Endothelial cell of umbilical vein (primary cell): Measurements from ENCODE around the gene TNIK. TPM values are rescaled to one million over a fixed set of nuclear protein-coding genes. Genes with fewer than 3 reads are reported as not detected.

ENCODE experiments used
- BruUV-seq: library from RNA; stranded (reverse); fragments of 400-500 nt; replicated peaks from 2 replicates; lab custom pipeline; 2021; lab: Mats Ljungman, UMichigan
- CTCF ChIA-PET: fragments of 300-600, 350-600 bp; sonication (Branson Sonifier 250); formaldehyde crosslinking; loops from one replicate; lab custom pipeline; 2021; ENCODE audit warnings: antibody characterized with exemption, inconsistent platforms; lab: Charles Lee
- POLR2A ChIA-PET: fragments of 300-600, 350-600 bp; sonication (Branson Sonifier 250); formaldehyde crosslinking; loops from one replicate; lab custom pipeline; 2021; ENCODE audit warnings: antibody characterized with exemption, inconsistent platforms; lab: Charles Lee
- DNase-seq: peaks from one replicate; pipeline ENCODE4 v3.0.0-alpha.2; 2011; ENCODE audit warnings: low read depth, low spot score
- FAIRE-seq: peaks from 2 replicates; lab custom pipeline; 2011; peaks lifted over from hg19 to GRCh38; lab: Jason Lieb, UNC
- H2AFZ ChIP-seq: 2 replicates; pipeline ENCODE4 v1.6.0; 2012; ENCODE audit warnings: low read depth, low read length, control low read depth, inconsistent platforms
- H3K27ac ChIP-seq: 2 replicates; pipeline ENCODE4 v1.5.1; 2011; ENCODE audit warnings: low read depth, mild to moderate bottlenecking, control low read depth, low read length, moderate library complexity; ENCODE audit not compliant: insufficient read depth
- H3K27me3 ChIP-seq, 2 experiments: 2 replicates each; pipeline versions ENCODE4 v1.6.0 to v1.6.1; 2011; ENCODE audit warnings: low read length in 2 of 2, mixed read lengths in 1 of 2; ENCODE audit not compliant: control insufficient read depth in 2 of 2, insufficient read depth in 2 of 2
- H3K36me3 ChIP-seq, 2 experiments: 2 replicates in 1 of 2; 3 replicates in 1 of 2; pipeline ENCODE4 v1.5.1; 2011; ENCODE audit warnings: low read length in 2 of 2, mild to moderate bottlenecking in 1 of 2, moderate library complexity in 1 of 2; ENCODE audit not compliant: control insufficient read depth in 2 of 2, insufficient read depth in 2 of 2; ENCODE audit errors: extremely low read depth in 1 of 2
- H3K4me1 ChIP-seq: 3 replicates; pipeline ENCODE4 v1.5.1; 2011; ENCODE audit warnings: mild to moderate bottlenecking, low read length; ENCODE audit not compliant: control insufficient read depth, insufficient read depth; ENCODE audit errors: extremely low read depth
- H3K4me2 ChIP-seq: 2 replicates; pipeline ENCODE4 v1.6.1; 2011; ENCODE audit warnings: low read length, control low read depth, mixed read lengths; ENCODE audit not compliant: insufficient read depth
- H3K4me3 ChIP-seq, 3 experiments: fragments of 200-600 bp in 1 of 3; sonication (generic), shearing (Covaris generic) in 1 of 3; replicated peaks in 1 of 3; 2 replicates each; pipeline ENCODE4 v1.5.1; 2011 to 2016; ENCODE audit warnings: control low read depth in 3 of 3, low read length in 3 of 3, mild to moderate bottlenecking in 2 of 3, inconsistent platforms in 1 of 3, low read depth in 1 of 3, moderate library complexity in 1 of 3; ENCODE audit not compliant: insufficient read depth in 1 of 3
- H3K79me2 ChIP-seq: 2 replicates; pipeline ENCODE4 v1.6.0; 2012; ENCODE audit warnings: low read length, inconsistent platforms; ENCODE audit not compliant: control insufficient read depth, insufficient read depth
- H3K9ac ChIP-seq: replicated peaks from 2 replicates; pipeline ENCODE3; 2011; ENCODE audit warnings: low read length, control low read depth; ENCODE audit not compliant: insufficient read depth; ENCODE audit errors: extremely low read depth
- H3K9me1 ChIP-seq: replicated peaks from 3 replicates; pipeline ENCODE4 v1.6.0; 2011; ENCODE audit warnings: mild to moderate bottlenecking, low read length; ENCODE audit not compliant: control insufficient read depth, insufficient read depth; ENCODE audit errors: extremely low read depth
- H3K9me3 ChIP-seq: replicated peaks from 2 replicates; pipeline ENCODE4 v1.5.1; 2012; ENCODE audit warnings: low read length, inconsistent platforms; ENCODE audit not compliant: control insufficient read depth, insufficient read depth
- H4K20me1 ChIP-seq: replicated peaks from 2 replicates; pipeline ENCODE3; 2011; ENCODE audit warnings: mild to moderate bottlenecking, low read length; ENCODE audit not compliant: control insufficient read depth, insufficient read depth; ENCODE audit errors: extremely low read depth
- CTCF ChIP-seq, 2 donors: IDR thresholded peaks; 1 replicate in 1 of 2; 2 replicates in 1 of 2; pipeline ENCODE4 v1.5.1; 2011; ENCODE audit warnings: low read length in 2 of 2, mild to moderate bottlenecking in 2 of 2, moderate library complexity in 2 of 2, control low read depth in 1 of 2, inconsistent platforms in 1 of 2, low read depth in 1 of 2; ENCODE audit not compliant: insufficient read depth in 1 of 2; ENCODE audit errors: extremely low read depth in 1 of 2
- EZH2 ChIP-seq: IDR thresholded peaks from 2 replicates; pipeline ENCODE4 v1.6.1; 2012; ENCODE audit warnings: borderline replicate concordance, low read depth, mild to moderate bottlenecking, moderate library complexity, low read length, inconsistent platforms; ENCODE audit not compliant: severe bottlenecking
- FOS ChIP-seq: IDR thresholded peaks from 2 replicates; pipeline ENCODE4 v1.6.1; 2011; ENCODE audit warnings: mild to moderate bottlenecking, low read length, moderate library complexity, borderline replicate concordance; ENCODE audit not compliant: insufficient read depth
- GATA2 ChIP-seq: IDR thresholded peaks from 2 replicates; pipeline ENCODE4 v1.7.0; 2011; ENCODE audit warnings: low read depth, mild to moderate bottlenecking, moderate library complexity, mixed read lengths, low read length; ENCODE audit not compliant: insufficient read length, insufficient read depth
- JUN ChIP-seq: IDR thresholded peaks from 2 replicates; pipeline ENCODE4 v1.6.1; 2011; ENCODE audit warnings: borderline replicate concordance, low read depth; ENCODE audit not compliant: insufficient read length, insufficient read depth
- MAX ChIP-seq: IDR thresholded peaks from 2 replicates; pipeline ENCODE4 v1.6.1; 2011; ENCODE audit not compliant: insufficient read depth, insufficient read length
- MYC ChIP-seq: IDR thresholded peaks from one replicate; pipeline ENCODE4 v1.6.1; 2011; ENCODE audit warnings: mild to moderate bottlenecking, low read depth, low read length
- POLR2A ChIP-seq: IDR thresholded peaks from 2 replicates; pipeline ENCODE4 v1.6.1; 2012; ENCODE audit warnings: low read depth, mild to moderate bottlenecking, control low read depth, low read length
- POLR2AphosphoS5 ChIP-seq: IDR thresholded peaks from 2 replicates; pipeline ENCODE4 v1.6.1; 2012; ENCODE audit warnings: low read depth, mild to moderate bottlenecking, control low read depth, low read length, moderate library complexity; ENCODE audit not compliant: insufficient read depth
- dilution Hi-C: fragments of 300-500 bp; cut with MboI; formaldehyde crosslinking; loops from one replicate; pipeline ENCODE4 v1.15.0; 2019; ENCODE audit warnings: low sequenced_read_pairs; ENCODE audit not compliant: extremely low pct_ligation_motif_present
- intact Hi-C: fragments of 100-400 bp; cut with micrococcal nuclease; formaldehyde crosslinking; loops from one replicate; pipeline ENCODE4 v1.10.0; 2022
- polyA plus RNA-seq, 4 experiments: library from polyadenylated mRNA; depleted of rRNA in 3 of 4; stranded (reverse) in 3 of 4; unstranded in 1 of 4; fragments of >200 nt; gene quantifications; 2 replicates each; pipeline versions ENCODE4 v1.2.1 to v1.2.3, GENCODE V29; 2011 to 2012; ENCODE audit warnings: missing spikeins in 1 of 4
- total RNA-seq: library from RNA; stranded (reverse); gene quantifications from 2 replicates; pipeline ENCODE4 v1.2.3, GENCODE V29; 2021

Gene TNIK
- total and polyA plus RNA-seq, 2 donors (not counting 3 experiments of a cell fraction or from before 2014, with no cell fraction given): 10.9 to 39.7 TPM

GRCh38 chr3:171228240-171228639 is 232.0 kb downstream of the TNIK start:
- Histone ChIP-seq H4K20me1 (no peaks in the 10 kb centered on the region), H3K9ac (no peak overlapping the region), H3K4me1 (peaks cover 10% of the 10 kb centered on the region), H3K36me3 (no peaks in the 10 kb centered on the region), H3K27ac (no peak overlapping the region), H3K4me2 (no peak overlapping the region), H3K27me3 (no peaks in the 10 kb centered on the region), H3K9me3 (no peaks in the 10 kb centered on the region), H3K79me2 (no peaks in the 10 kb centered on the region), H3K9me1 (peaks cover 3% of the 10 kb centered on the region), H3K4me3 (no peak overlapping the region), H2AFZ (no peak overlapping the region)
- FAIRE-seq (no peak), DNase-seq (no peak)
- intact Hi-C loops: no loop called here
- ChIA-PET CTCF (no interaction called here), POLR2A (no interaction called here)
- TF ChIP-seq POLR2AphosphoS5 (no peak), FOS (no peak), MYC (no peak), CTCF (IDR thresholded peaks at IDR 0.05; ENCODE audit: extremely low read depth in 1 of 2, insufficient read depth in 1 of 2, low read depth in 1 of 2, low read length in 2 of 2) (no peak), GATA2 (no peak), MAX (no peak), JUN (no peak), POLR2A (no peak), EZH2 (no peak)
- BruUV-seq: no TSS peak
- dilution Hi-C loops: no loop called here
